SH-SY5Y (cell line): Measurements from ENCODE around the gene NDUFA11.

Experiments
- GATA2 ChIP-seq: IDR thresholded peaks from 2 replicates; pipeline ENCODE4 v1.6.1; 2011; ENCODE audit warnings: mild to moderate bottlenecking, low read depth, low read length
- GATA3 ChIP-seq: IDR thresholded peaks from 2 replicates; pipeline ENCODE4 v1.6.1; 2011; ENCODE audit warnings: low read depth, mild to moderate bottlenecking, low read length, moderate library complexity

GRCh38 chr19:5895890-5896289, 7.7 kb downstream of the NDUFA11 start:
- no peak for TF ChIP-seq GATA3
- TF ChIP-seq GATA2: no peak
